GM23338 (cell line): ENCODE measurements around the gene ETV6. TPM values are rescaled to one million over a fixed set of nuclear protein-coding genes. Genes with fewer than 3 reads are reported as not detected.

Experiments
- ATAC-seq: fragments of 200-7000 bp; cut with Tn5 transposase; 3 replicates; pipeline ENCODE4 v1.9.1; 2020
- DNase-seq: peaks from one replicate; pipeline ENCODE4 v3.0.0-alpha.2; 2015; ENCODE audit warnings: low spot score
- H2AFZ ChIP-seq: fragments of 200-600 bp; sonication (generic); 2 replicates; pipeline ENCODE4 v1.8.0; 2016; ENCODE audit warnings: antibody characterized with exemption, mild to moderate bottlenecking, moderate library complexity
- H3F3A ChIP-seq: fragments of 200-600 bp; sonication (generic); replicated peaks from 2 replicates; pipeline ENCODE4 v1.8.0; 2017; ENCODE audit warnings: antibody characterized with exemption, mixed run types, low read depth
- H3K27ac ChIP-seq: fragments of 200-600 bp; sonication (generic); 2 replicates; pipeline ENCODE4 v1.6.1; 2016; ENCODE audit warnings: low read depth
- H3K27me3 ChIP-seq: fragments of 200-600 bp; sonication (generic); 2 replicates; pipeline ENCODE4 v1.8.0; 2016; ENCODE audit warnings: mild to moderate bottlenecking, mixed run types, moderate library complexity; ENCODE audit not compliant: insufficient read depth
- H3K36me3 ChIP-seq: fragments of 200-600 bp; sonication (generic); 2 replicates; pipeline ENCODE4 v1.8.0; 2016; ENCODE audit warnings: mild to moderate bottlenecking; ENCODE audit not compliant: insufficient read depth
- H3K4me1 ChIP-seq: fragments of 200-600 bp; sonication (generic); 2 replicates; pipeline ENCODE4 v1.8.0; 2016; ENCODE audit warnings: mild to moderate bottlenecking, moderate library complexity; ENCODE audit not compliant: insufficient read depth
- H3K4me2 ChIP-seq: fragments of 200-600 bp; sonication (generic); 2 replicates; pipeline ENCODE4 v1.7.1; 2017; ENCODE audit warnings: mixed run types
- H3K4me3 ChIP-seq: fragments of 200-600 bp; sonication (generic); 2 replicates; pipeline ENCODE4 v1.6.1; 2016; ENCODE audit warnings: mixed run types
- H3K79me2 ChIP-seq: fragments of 200-600 bp; sonication (generic); replicated peaks from 2 replicates; pipeline ENCODE4 v1.8.0; 2017; ENCODE audit warnings: mild to moderate bottlenecking; ENCODE audit not compliant: insufficient read depth
- H3K9me2 ChIP-seq: fragments of 200-600 bp; sonication (generic); 2 replicates; pipeline ENCODE4 v1.8.0; 2017; ENCODE audit not compliant: insufficient read depth
- H4K20me1 ChIP-seq: fragments of 200-600 bp; sonication (generic); replicated peaks from 2 replicates; pipeline ENCODE4 v1.8.0; 2017; ENCODE audit warnings: mild to moderate bottlenecking; ENCODE audit not compliant: insufficient read depth
- H3K27ac Mint-ChIP-seq: 2 replicates; pipeline ENCODE4 v1.8.0; 2020; ENCODE audit warnings: inconsistent platforms, mild to moderate bottlenecking, moderate library complexity, mixed read lengths
- H3K27me3 Mint-ChIP-seq: 3 replicates; pipeline ENCODE4 v1.8.0; 2022; ENCODE audit warnings: low read depth, mild to moderate bottlenecking, moderate library complexity, mixed read lengths, inconsistent platforms; ENCODE audit not compliant: insufficient read depth, poor library complexity
- H3K36me3 Mint-ChIP-seq: 3 replicates; pipeline ENCODE4 v1.8.0; 2021; ENCODE audit warnings: low read depth, mild to moderate bottlenecking, inconsistent platforms, moderate library complexity, mixed read lengths
- H3K4me1 Mint-ChIP-seq: 3 replicates; pipeline ENCODE4 v1.8.0; 2020; ENCODE audit warnings: mild to moderate bottlenecking, inconsistent platforms, mixed read lengths
- H3K4me3 Mint-ChIP-seq: 3 replicates; pipeline ENCODE4 v1.8.0; 2021; ENCODE audit warnings: moderate library complexity, mild to moderate bottlenecking, inconsistent platforms, mixed read lengths
- H3K9me3 Mint-ChIP-seq: 3 replicates; pipeline ENCODE4 v1.8.0; 2020; ENCODE audit warnings: moderate library complexity, mild to moderate bottlenecking, inconsistent platforms, mixed read lengths
- CREB1 ChIP-seq: fragments of 250-450 bp; sonication (Bioruptor Pico); IDR thresholded peaks from 2 replicates; pipeline ENCODE4 v1.5.0; 2020; ENCODE audit warnings: low read depth, mild to moderate bottlenecking, moderate library complexity
- CTCF ChIP-seq, 2 experiments: fragments of 200-600 bp in 1 of 2; sonication (generic) in 1 of 2; conservative IDR thresholded peaks; 2 replicates each; pipeline versions ENCODE4 v1.5.1 to v1.6.1; 2016 to 2017; ENCODE audit warnings: antibody characterized with exemption in 2 of 2, low read depth in 2 of 2, mild to moderate bottlenecking in 2 of 2, moderate library complexity in 1 of 2
- ETS1 ChIP-seq: IDR thresholded peaks from 2 replicates; pipeline ENCODE4 v1.6.1; 2016; ENCODE audit warnings: antibody characterized with exemption
- NANOG ChIP-seq: IDR thresholded peaks from 2 replicates; pipeline ENCODE4 v1.6.1; 2016; ENCODE audit warnings: antibody characterized with exemption, borderline replicate concordance
- POLR2AphosphoS5 ChIP-seq: IDR thresholded peaks from 2 replicates; pipeline ENCODE4 v1.6.1; 2016; ENCODE audit warnings: antibody characterized with exemption, low read depth
- STAT1 ChIP-seq: IDR thresholded peaks from one replicate; pipeline ENCODE4 v1.6.1; 2016; ENCODE audit warnings: antibody characterized with exemption; ENCODE audit not compliant: unreplicated experiment
- ZNF331 ChIP-seq: fragments of 250-450 bp; sonication (Bioruptor Pico); IDR thresholded peaks from 2 replicates; pipeline ENCODE4 v1.5.0; 2020; ENCODE audit warnings: low read depth, mild to moderate bottlenecking, moderate library complexity
- ZNF462 ChIP-seq: fragments of 250-450 bp; sonication (Bioruptor Pico); IDR thresholded peaks from 2 replicates; pipeline ENCODE4 v1.5.0; 2020; ENCODE audit warnings: mild to moderate bottlenecking, moderate library complexity
- polyA plus RNA-seq: library from polyadenylated mRNA; unstranded; fragments of >200 nt; fragmentation: Nextera tagmentation; extraction: Ambion mirVana; gene quantifications from 2 replicates; pipeline ENCODE4 v1.2.1, GENCODE V29; 2016
- total RNA-seq: library from RNA; depleted of rRNA; stranded (reverse); fragments of >200 nt; shearing (Covaris generic); gene quantifications from 2 replicates; pipeline ENCODE4 v1.2.3, GENCODE V29; 2014

The ETV6 gene
- total and polyA plus RNA-seq, 2 experiments from 2014 or later, result 7.5 to 15.1 TPM

GRCh38 chr12:11741434-11742092, 92.1 kb downstream of the ETV6 start (continued):
- no peak for TF ChIP-seq ZNF331 (CRISPR knock-in tag)
- no peak for TF ChIP-seq CREB1 (CRISPR knock-in tag)
- TF ChIP-seq ETS1, result no peak
- TF ChIP-seq POLR2AphosphoS5, result no peak
- no peak for TF ChIP-seq CTCF (conservative IDR thresholded peaks at IDR 0.05; ENCODE audit: low read depth in 2 of 2)
- TF ChIP-seq STAT1, result no peak
- TF ChIP-seq NANOG, result no peak

- peak; percentile 86 for DNase-seq
- Mint-ChIP-seq H3K27me3 (peaks cover 5% of the 10 kb centered on the region), H3K4me1 (peaks cover 57% of the 10 kb centered on the region), H3K4me3 (peak overlapping the region; percentile 50), H3K36me3 (no peaks in the 10 kb centered on the region), H3K27ac (peak overlapping the region; percentile 67), H3K9me3 (no peaks in the 10 kb centered on the region; the same call in 2 of the 3 replicates)
- H2AFZ ChIP-seq, result no peak overlapping the region
- peaks cover 8% of the 10 kb centered on the region; the same call in 1 of the 2 replicates for H3K79me2 ChIP-seq
- peaks cover 49% of the 10 kb centered on the region for H3K4me1 ChIP-seq
- H3K36me3 ChIP-seq, result no peaks in the 10 kb centered on the region
- no peaks in the 10 kb centered on the region for H3F3A ChIP-seq
- H4K20me1 ChIP-seq, result no peaks in the 10 kb centered on the region
- H3K4me2 ChIP-seq, result peak overlapping the region; percentile 10
- H3K9me2 ChIP-seq, result no peaks in the 10 kb centered on the region
- no peaks in the 10 kb centered on the region for H3K27me3 ChIP-seq
- peak overlapping the region; percentile 76 for H3K27ac ChIP-seq
- H3K4me3 ChIP-seq, result 0 out of 2 replicates have a peak overlapping the region, but pooled peaks have one; percentile 3
- 0 out of 2 replicates have a peak, but pooled peaks have one; percentile 1 for TF ChIP-seq ZNF331 (CRISPR knock-in tag)
- TF ChIP-seq NANOG, result no peak
- peak; percentile 74; the same call in 1 of the 2 replicates for TF ChIP-seq ZNF462 (CRISPR knock-in tag)
- ATAC-seq, result peak; percentile 90
Observed at GRCh38 chr12:11743423-11744409, 94.2 kb downstream of the ETV6 start.
